Esophagus squamous epithelium (tissue), 5 donors: ENCODE measurements around the gene PDE7B. TPM values are rescaled to one million over a fixed set of nuclear protein-coding genes. Genes with fewer than 3 reads are reported as not detected.

Experiments used
- DNase-seq: peaks from one replicate; lab custom pipeline; 2025; lab: John Stamatoyannopoulos, UW
- H3K27ac ChIP-seq, 4 donors: fragments of 200-600 bp; sonication (generic); one replicate each; pipeline ENCODE4 v1.5.1; 2016 to 2019; ENCODE audit warnings: mild to moderate bottlenecking in 1 of 4
- H3K27me3 ChIP-seq, 4 donors: fragments of 200-600 bp; sonication (generic); 1 replicate in 3 of 4; 2 replicates in 1 of 4; pipeline versions ENCODE4 v1.5.1 to v1.6.0; 2017 to 2021; ENCODE audit warnings: antibody characterized with exemption in 1 of 4
- H3K36me3 ChIP-seq, 3 donors: fragments of 200-600 bp; sonication (generic); one replicate each; pipeline ENCODE4 v1.5.1; 2016 to 2019
- H3K4me1 ChIP-seq, 3 donors: fragments of 200-600 bp; sonication (generic); one replicate each; pipeline ENCODE4 v1.5.1; 2017 to 2019
- H3K4me3 ChIP-seq, 4 donors: fragments of 200-600 bp; sonication (generic); 1 replicate in 3 of 4; 2 replicates in 1 of 4; pipeline ENCODE4 v1.5.1; 2016 to 2019; ENCODE audit warnings: mild to moderate bottlenecking in 2 of 4, moderate library complexity in 1 of 4
- H3K9me3 ChIP-seq, 3 donors: fragments of 200-600 bp; sonication (generic); one replicate each; pipeline ENCODE4 v1.5.1; 2016 to 2019
- CTCF ChIP-seq, 6 experiments: fragments of 450-650 bp in 4 of 6; fragments of 200-600 bp in 2 of 6; sonication (generic) in 2 of 6; IDR thresholded peaks; one replicate each; pipeline ENCODE4 v1.5.1; 2016 to 2019; ENCODE audit warnings: antibody characterized with exemption in 6 of 6, mild to moderate bottlenecking in 4 of 6, moderate library complexity in 4 of 6
- POLR2A ChIP-seq, 4 donors: fragments of 450-650 bp; IDR thresholded peaks; one replicate each; pipeline ENCODE4 v1.6.1; 2017; ENCODE audit warnings: antibody characterized with exemption in 4 of 4, mild to moderate bottlenecking in 4 of 4, moderate library complexity in 3 of 4
- WGBS, 2 donors: methylation state at CpG; one replicate each; pipeline ENCODE4 v1.1.5; 2018; 5-methylcytosine and 5-hydroxymethylcytosine counted together
- intact Hi-C: fragments of 100-400 bp; cut with DNase I; formaldehyde crosslinking; loops from one replicate; pipeline ENCODE4 v1.15.0; 2022
- total RNA-seq, 4 donors: library from RNA; depleted of rRNA; stranded (reverse); fragments of >200 nt; gene quantifications; one replicate each; pipeline ENCODE4 v1.1.0, GENCODE V29; 2016
- donor health status: DM: yes; HTN: yes; CAD: no.

Gene PDE7B
- total RNA-seq, 4 donors from 2014 or later, result 0.08 to 6.1 (median 0.47) TPM

GRCh38 chr6:136208783-136209182 lies 357.3 kb downstream of the PDE7B start:
- DNase-seq, result no peak
- intact Hi-C loops, result no loop called here
- no peak overlapping the region for H3K4me3 ChIP-seq

GRCh38 chr6:136209496-136209895 lies 358.0 kb downstream of the PDE7B start:
- intact Hi-C loops, result no loop called here
- Histone ChIP-seq H3K27me3 (no peaks in the 10 kb centered on the region), H3K4me1 (no peaks in the 10 kb centered on the region), H3K27ac (no peak overlapping the region), H3K9me3 (no peaks in the 10 kb centered on the region), H3K36me3 (no peaks in the 10 kb centered on the region), H3K4me3 (no peak overlapping the region)
- TF ChIP-seq POLR2A (IDR thresholded peaks at IDR 0.05), result no peak
- TF ChIP-seq CTCF (IDR thresholded peaks at IDR 0.05), result no peak
- 81 to 91% methylated on average over 2 of the region's 2 CpGs for WGBS, 2 donors
- DNase-seq, result no peak

More at GRCh38 chr6:136208783-136209182, 357.3 kb downstream of the PDE7B start:
- no peaks in the 10 kb centered on the region for H3K36me3 ChIP-seq
- H3K27me3 ChIP-seq, result no peaks in the 10 kb centered on the region
- no peak overlapping the region for H3K27ac ChIP-seq
- 91 to 95% methylated on average over 4 of the region's 4 CpGs for WGBS, 2 donors
- H3K9me3 ChIP-seq, result no peaks in the 10 kb centered on the region
- H3K4me1 ChIP-seq, result no peaks in the 10 kb centered on the region
- TF ChIP-seq POLR2A (IDR thresholded peaks at IDR 0.05) (no peak), CTCF (IDR thresholded peaks at IDR 0.05) (no peak)

GRCh38 chr6:136210398-136211165 lies 359.1 kb downstream of the PDE7B start:
- WGBS, 2 donors, result 71 to 73% methylated on average over 13 of the region's 13 CpGs
- Histone ChIP-seq H3K36me3 (no peaks in the 10 kb centered on the region), H3K4me1 (no peaks in the 10 kb centered on the region), H3K27me3 (no peaks in the 10 kb centered on the region), H3K27ac (no peak overlapping the region), H3K4me3 (no peak overlapping the region), H3K9me3 (no peaks in the 10 kb centered on the region)
- intact Hi-C loops, result no loop called here
- no peak for DNase-seq
- TF ChIP-seq CTCF (IDR thresholded peaks at IDR 0.05) (no peak), POLR2A (IDR thresholded peaks at IDR 0.05) (no peak)

GRCh38 chr6:136212608-136213007 lies 361.1 kb downstream of the PDE7B start:
- no peak for DNase-seq
- Histone ChIP-seq H3K9me3 (no peaks in the 10 kb centered on the region), H3K4me3 (no peak overlapping the region), H3K4me1 (no peaks in the 10 kb centered on the region), H3K36me3 (no peaks in the 10 kb centered on the region), H3K27me3 (no peaks in the 10 kb centered on the region), H3K27ac (no peak overlapping the region)
- intact Hi-C loops, result no loop called here
- no peak for TF ChIP-seq CTCF (IDR thresholded peaks at IDR 0.05)
- no peak for TF ChIP-seq POLR2A (IDR thresholded peaks at IDR 0.05)
- WGBS, 2 donors, result 83 to 87% methylated on average over 2 of the region's 2 CpGs

- intact Hi-C loops, result no loop called here
- Histone ChIP-seq H3K4me1 (no peaks in the 10 kb centered on the region), H3K27ac (no peak overlapping the region), H3K9me3 (no peaks in the 10 kb centered on the region), H3K4me3 (no peak overlapping the region), H3K27me3 (no peaks in the 10 kb centered on the region), H3K36me3 (no peaks in the 10 kb centered on the region)
- 61 to 66% methylated on average over 5 of the region's 5 CpGs for WGBS, 2 donors
- no peak for TF ChIP-seq POLR2A (IDR thresholded peaks at IDR 0.05)
- TF ChIP-seq CTCF (IDR thresholded peaks at IDR 0.05), result no peak
- no peak for DNase-seq
These were observed 361.6 kb downstream of the PDE7B start for GRCh38 chr6:136213012-136213539.
